GM19395 (cell line): ENCODE measurements around the gene STK38L.

Experiments
- ATAC-seq: cut with Tn5 transposase; IDR thresholded peaks from one replicate; pipeline ENCODE4 v1.9.1; 2021; ENCODE audit warnings: mild to moderate bottlenecking, moderate library complexity; ENCODE audit not compliant: unreplicated experiment

STK38L gene

GRCh38 chr12:27273114-27273513 lies 29.0 kb downstream of the STK38L start:
- no peak for ATAC-seq

- no peak for ATAC-seq
Observed at GRCh38 chr12:27274706-27275105, 30.6 kb downstream of the STK38L start.

- no peak for ATAC-seq
Observed at GRCh38 chr12:27276275-27276674, 32.2 kb downstream of the STK38L start.

GRCh38 chr12:27277846-27278260 lies 33.8 kb downstream of the STK38L start:
- ATAC-seq: peak; percentile 77

- no peak for ATAC-seq
Observed at GRCh38 chr12:27279826-27280225, 35.7 kb downstream of the STK38L start.

- no peak for ATAC-seq
Observed at GRCh38 chr12:27280412-27280811, 36.3 kb downstream of the STK38L start.

- no peak for ATAC-seq
Observed at GRCh38 chr12:27282754-27283153, 38.7 kb downstream of the STK38L start.

GRCh38 chr12:27284021-27284420 lies 39.9 kb downstream of the STK38L start:
- ATAC-seq: no peak

- ATAC-seq: peak; percentile 69
Observed at GRCh38 chr12:27284751-27285150, 40.7 kb downstream of the STK38L start.

- ATAC-seq: no peak
Observed at GRCh38 chr12:27285403-27285802, 41.3 kb downstream of the STK38L start.

GRCh38 chr12:27289414-27289813 lies 45.3 kb downstream of the STK38L start:
- no peak for ATAC-seq

GRCh38 chr12:27290501-27291168 lies 46.5 kb downstream of the STK38L start:
- no peak for ATAC-seq

- no peak for ATAC-seq
Observed at GRCh38 chr12:27291862-27292261, 47.8 kb downstream of the STK38L start.

GRCh38 chr12:27292718-27293117 lies 48.6 kb downstream of the STK38L start:
- ATAC-seq: no peak

- ATAC-seq: no peak
Observed at GRCh38 chr12:27293463-27293862, 49.4 kb downstream of the STK38L start.

GRCh38 chr12:27296674-27297073 lies 52.6 kb downstream of the STK38L start:
- ATAC-seq: no peak

- no peak for ATAC-seq
Observed at GRCh38 chr12:27297566-27297965, 53.5 kb downstream of the STK38L start.

GRCh38 chr12:27299102-27299501 lies 55.0 kb downstream of the STK38L start:
- no peak for ATAC-seq

- no peak for ATAC-seq
Observed at GRCh38 chr12:27300226-27300625, 56.1 kb downstream of the STK38L start.

- no peak for ATAC-seq
Observed at GRCh38 chr12:27303139-27304111, 59.3 kb downstream of the STK38L start.

- ATAC-seq: no peak
Observed at GRCh38 chr12:27304856-27305255, 60.8 kb downstream of the STK38L start.
